Uterus (tissue), 2 donors: ENCODE results near the gene ZFAND3.

ENCODE experiments used
- POLR2A ChIP-seq, 2 donors: fragments of 450-650 bp; IDR thresholded peaks; one replicate each; pipeline ENCODE4 v1.6.1; 2016; ENCODE audit warnings: antibody characterized with exemption in 2 of 2, mild to moderate bottlenecking in 1 of 2, moderate library complexity in 1 of 2
- TF ChIP-seq, protein P1 (sequence below), 4 experiments: fragments of 200-600 bp in 2 of 4; fragments of 450-650 bp in 2 of 4; sonication (generic) in 2 of 4; IDR thresholded peaks; one replicate each; pipeline ENCODE4 v1.5.1; 2016 to 2019; ENCODE audit warnings: antibody characterized with exemption in 4 of 4, mild to moderate bottlenecking in 2 of 4, moderate library complexity in 1 of 4

DNA sequence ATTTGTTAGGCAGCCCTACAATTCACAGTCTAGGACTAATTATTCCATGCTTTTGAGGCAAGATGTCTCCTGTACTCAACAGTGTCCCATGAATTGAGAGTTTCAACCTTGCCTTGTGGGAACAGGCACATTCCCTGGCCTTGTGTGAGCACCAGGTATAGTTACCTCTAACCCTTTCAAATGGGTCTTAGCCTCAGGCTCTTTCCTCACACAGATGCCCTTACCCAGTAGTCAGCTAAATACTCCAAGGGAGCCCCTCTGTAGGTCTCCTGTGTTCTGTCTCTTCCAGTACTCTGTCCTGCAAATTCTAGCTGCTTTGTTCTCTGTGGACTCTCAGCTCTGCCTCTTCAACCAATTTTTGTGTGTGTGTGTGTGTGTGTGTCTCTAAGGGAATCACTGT is 135.3 kb downstream of the ZFAND3 start:
- TF ChIP-seq, protein P1, sequence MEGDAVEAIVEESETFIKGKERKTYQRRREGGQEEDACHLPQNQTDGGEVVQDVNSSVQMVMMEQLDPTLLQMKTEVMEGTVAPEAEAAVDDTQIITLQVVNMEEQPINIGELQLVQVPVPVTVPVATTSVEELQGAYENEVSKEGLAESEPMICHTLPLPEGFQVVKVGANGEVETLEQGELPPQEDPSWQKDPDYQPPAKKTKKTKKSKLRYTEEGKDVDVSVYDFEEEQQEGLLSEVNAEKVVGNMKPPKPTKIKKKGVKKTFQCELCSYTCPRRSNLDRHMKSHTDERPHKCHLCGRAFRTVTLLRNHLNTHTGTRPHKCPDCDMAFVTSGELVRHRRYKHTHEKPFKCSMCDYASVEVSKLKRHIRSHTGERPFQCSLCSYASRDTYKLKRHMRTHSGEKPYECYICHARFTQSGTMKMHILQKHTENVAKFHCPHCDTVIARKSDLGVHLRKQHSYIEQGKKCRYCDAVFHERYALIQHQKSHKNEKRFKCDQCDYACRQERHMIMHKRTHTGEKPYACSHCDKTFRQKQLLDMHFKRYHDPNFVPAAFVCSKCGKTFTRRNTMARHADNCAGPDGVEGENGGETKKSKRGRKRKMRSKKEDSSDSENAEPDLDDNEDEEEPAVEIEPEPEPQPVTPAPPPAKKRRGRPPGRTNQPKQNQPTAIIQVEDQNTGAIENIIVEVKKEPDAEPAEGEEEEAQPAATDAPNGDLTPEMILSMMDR (IDR thresholded peaks at IDR 0.05), result no peak
- no peak for TF ChIP-seq POLR2A (IDR thresholded peaks at IDR 0.05)
